ENCODE data around the gene KIF12.

The KIF12 gene

DNA sequence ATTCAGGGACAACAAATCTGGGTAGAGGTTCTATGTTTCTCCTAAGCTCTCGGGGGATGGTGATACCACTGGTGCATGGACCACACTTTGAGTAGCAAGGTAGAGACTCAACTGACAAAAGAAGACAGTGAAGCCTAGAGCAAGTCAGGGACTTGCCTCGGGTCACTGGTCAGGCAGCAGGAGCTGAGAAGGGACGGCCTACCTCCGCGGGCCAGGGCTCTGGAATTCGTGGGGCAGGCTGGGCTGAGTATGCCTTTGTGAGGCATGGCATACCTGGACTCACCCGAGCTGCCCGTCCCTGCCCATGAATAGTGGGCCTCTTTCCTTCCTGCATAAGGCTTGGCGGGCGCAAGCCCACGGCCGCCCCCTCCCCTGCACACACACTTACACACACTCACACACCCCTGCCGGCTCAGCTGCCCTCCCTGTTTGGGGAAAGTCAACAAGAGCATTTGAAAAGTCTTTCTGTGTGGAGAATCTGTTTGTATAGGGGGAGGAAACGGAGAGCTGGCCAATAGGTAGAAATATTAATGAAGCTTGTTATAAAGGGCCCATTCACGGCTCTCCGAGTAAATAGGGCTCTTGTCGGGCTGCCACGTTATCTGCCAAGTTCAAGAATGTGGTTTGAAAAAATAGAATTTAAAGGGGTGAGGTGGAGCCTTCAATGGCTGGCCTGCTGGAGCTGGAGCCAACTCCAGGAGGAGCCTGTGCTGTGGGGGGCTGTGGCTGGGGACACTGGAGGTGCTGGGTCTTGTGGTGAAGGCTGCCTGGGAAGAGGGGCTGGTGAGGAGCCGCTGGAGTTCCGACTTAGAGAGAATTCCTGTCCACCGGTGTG, 19.1 kb upstream of the KIF12 start:
- FAIRE-seq (no peak), DNase-seq (ENCODE audit: insufficient read length, low spot score) (no peak)
- TF ChIP-seq POLR2AphosphoS5 (IDR thresholded peaks at IDR 0.05; ENCODE audit: low read depth, low read length) (no peak), POU2F2 (IDR thresholded peaks at IDR 0.05; ENCODE audit: low read depth, low read length) (no peak), POLR2A (IDR thresholded peaks at IDR 0.05; ENCODE audit: low read depth, low read length) (no peak), PAX5 (IDR thresholded peaks at IDR 0.05; ENCODE audit: insufficient read depth, low read length, severe bottlenecking) (no peak), TAF1 (IDR thresholded peaks at IDR 0.05; ENCODE audit: low read depth, low read length) (no peak), SPI1 (IDR thresholded peaks at IDR 0.05; ENCODE audit: low read depth, low read length) (no peak)

DNA sequence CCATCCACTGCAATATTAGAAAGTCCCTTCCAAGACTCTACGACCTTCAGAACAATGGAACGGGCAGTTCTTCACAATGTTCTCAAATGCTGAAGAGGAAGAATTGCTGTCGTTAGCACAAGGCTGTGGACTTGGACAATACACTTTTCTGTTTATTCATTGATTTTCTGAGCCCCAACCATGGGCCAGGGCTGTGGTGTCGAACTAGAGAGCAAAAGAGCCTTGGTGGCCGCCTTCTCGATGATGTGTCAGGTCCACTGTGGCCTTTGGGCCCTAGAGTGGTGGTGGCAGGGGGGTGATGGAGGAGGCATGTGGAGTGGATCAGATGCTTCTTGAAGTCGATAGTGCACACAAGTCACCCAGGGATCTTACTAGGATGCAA, 18.5 kb upstream of the KIF12 start:
- TF ChIP-seq TAF1 (IDR thresholded peaks at IDR 0.05; ENCODE audit: low read depth, low read length) (no peak), POLR2A (IDR thresholded peaks at IDR 0.05; ENCODE audit: low read depth, low read length) (no peak), SPI1 (IDR thresholded peaks at IDR 0.05; ENCODE audit: low read depth, low read length) (no peak), PAX5 (IDR thresholded peaks at IDR 0.05; ENCODE audit: insufficient read depth, low read length, severe bottlenecking) (no peak), POLR2AphosphoS5 (IDR thresholded peaks at IDR 0.05; ENCODE audit: low read depth, low read length) (no peak), POU2F2 (IDR thresholded peaks at IDR 0.05; ENCODE audit: low read depth, low read length) (no peak)
- no peak for FAIRE-seq
- no peak for DNase-seq (ENCODE audit: insufficient read length, low spot score)

DNA sequence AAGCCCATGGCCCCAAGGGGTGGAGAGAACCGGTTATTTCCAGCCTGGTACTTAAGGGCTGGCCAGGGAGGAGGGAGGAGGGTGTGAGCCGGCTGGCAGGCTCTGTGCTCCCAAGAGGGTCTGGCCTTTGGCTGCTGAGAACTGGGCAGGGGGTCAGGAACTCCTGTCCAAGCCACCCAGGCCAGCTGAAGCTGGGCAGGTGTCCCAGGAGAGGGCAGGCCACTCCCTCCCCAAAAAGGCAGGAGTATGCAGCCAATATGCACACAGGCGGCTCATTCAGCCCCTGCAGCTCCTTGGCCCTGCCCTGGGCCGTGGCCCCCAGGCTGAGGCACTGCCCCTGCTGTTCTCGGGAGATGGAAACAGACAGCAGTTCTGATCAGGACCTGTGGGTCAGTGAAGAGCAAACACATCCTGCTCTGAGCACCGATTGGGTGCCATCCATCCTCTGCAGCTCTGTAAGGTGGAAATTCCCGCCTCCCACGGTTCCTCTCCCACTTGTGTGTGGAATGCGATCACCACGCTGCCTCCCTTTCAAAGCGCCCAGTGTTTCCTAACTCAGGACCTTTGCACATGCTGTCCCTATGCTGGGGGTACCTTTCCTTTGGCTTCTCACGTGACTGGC, 17.1 kb upstream of the KIF12 start:
- DNase-seq (ENCODE audit: insufficient read length, low spot score) (no peak), FAIRE-seq (no peak)
- TF ChIP-seq PAX5 (IDR thresholded peaks at IDR 0.05; ENCODE audit: insufficient read depth, low read length, severe bottlenecking) (no peak), TAF1 (IDR thresholded peaks at IDR 0.05; ENCODE audit: low read depth, low read length) (no peak), POLR2AphosphoS5 (IDR thresholded peaks at IDR 0.05; ENCODE audit: low read depth, low read length) (no peak), POU2F2 (IDR thresholded peaks at IDR 0.05; ENCODE audit: low read depth, low read length) (no peak)

DNA sequence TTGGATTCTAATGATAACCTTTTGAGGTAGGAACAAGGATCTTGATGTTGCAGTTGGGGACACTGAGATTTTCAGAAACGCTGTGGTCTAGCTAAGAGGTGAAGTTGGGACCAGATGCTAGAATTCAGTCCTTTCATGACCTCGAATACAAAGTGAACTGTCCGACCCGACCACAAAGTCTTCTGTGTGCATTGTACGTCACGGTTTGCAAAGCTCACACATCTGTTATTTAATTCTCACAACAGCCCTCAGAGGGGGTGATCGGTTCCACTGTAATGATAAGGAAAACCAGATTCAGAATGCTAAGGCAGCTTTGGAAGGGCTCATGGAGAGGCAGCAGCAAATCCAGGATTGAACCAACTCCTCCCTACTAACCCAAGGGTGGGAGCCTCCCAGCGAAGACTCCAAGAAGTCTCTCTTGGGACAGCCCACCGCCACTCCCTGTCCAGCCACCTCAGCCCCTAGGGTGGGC, 16.6 kb upstream of the KIF12 start:
- TF ChIP-seq POLR2AphosphoS5 (IDR thresholded peaks at IDR 0.05; ENCODE audit: low read depth, low read length) (no peak), POLR2A (IDR thresholded peaks at IDR 0.05; ENCODE audit: low read depth, low read length) (no peak), PAX5 (IDR thresholded peaks at IDR 0.05; ENCODE audit: insufficient read depth, low read length, severe bottlenecking) (no peak), POU2F2 (IDR thresholded peaks at IDR 0.05; ENCODE audit: low read depth, low read length) (no peak), SPI1 (IDR thresholded peaks at IDR 0.05; ENCODE audit: low read depth, low read length) (no peak), TAF1 (IDR thresholded peaks at IDR 0.05; ENCODE audit: low read depth, low read length) (no peak)
- FAIRE-seq (no peak), DNase-seq (ENCODE audit: insufficient read length, low spot score) (no peak)

DNA sequence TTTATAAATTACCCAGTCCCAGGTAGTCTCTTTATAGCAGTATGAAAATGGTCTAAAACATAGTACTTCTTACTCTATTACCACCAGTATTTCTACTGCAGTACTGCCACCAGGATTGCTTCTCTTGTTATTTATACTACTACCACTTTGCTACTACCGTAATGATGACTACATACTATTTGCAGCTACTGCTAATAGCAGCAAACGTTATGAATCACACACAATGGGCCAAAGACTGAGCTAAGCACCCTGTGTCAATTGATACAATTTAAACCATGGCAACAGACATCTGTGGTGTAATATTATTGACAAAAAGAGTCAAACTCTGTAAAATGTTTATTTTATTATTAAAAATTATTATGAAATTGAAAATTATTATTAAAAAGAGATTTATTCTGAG, 15.3 kb upstream of the KIF12 start:
- FAIRE-seq: no peak
- no peak for DNase-seq (ENCODE audit: insufficient read length, low spot score)
- TF ChIP-seq SPI1 (IDR thresholded peaks at IDR 0.05; ENCODE audit: low read depth, low read length) (no peak), TAF1 (IDR thresholded peaks at IDR 0.05; ENCODE audit: low read depth, low read length) (no peak), POU2F2 (IDR thresholded peaks at IDR 0.05; ENCODE audit: low read depth, low read length) (no peak), POLR2AphosphoS5 (IDR thresholded peaks at IDR 0.05; ENCODE audit: low read depth, low read length) (no peak), PAX5 (IDR thresholded peaks at IDR 0.05; ENCODE audit: insufficient read depth, low read length, severe bottlenecking) (no peak), POLR2A (IDR thresholded peaks at IDR 0.05; ENCODE audit: low read depth, low read length) (no peak)

DNA sequence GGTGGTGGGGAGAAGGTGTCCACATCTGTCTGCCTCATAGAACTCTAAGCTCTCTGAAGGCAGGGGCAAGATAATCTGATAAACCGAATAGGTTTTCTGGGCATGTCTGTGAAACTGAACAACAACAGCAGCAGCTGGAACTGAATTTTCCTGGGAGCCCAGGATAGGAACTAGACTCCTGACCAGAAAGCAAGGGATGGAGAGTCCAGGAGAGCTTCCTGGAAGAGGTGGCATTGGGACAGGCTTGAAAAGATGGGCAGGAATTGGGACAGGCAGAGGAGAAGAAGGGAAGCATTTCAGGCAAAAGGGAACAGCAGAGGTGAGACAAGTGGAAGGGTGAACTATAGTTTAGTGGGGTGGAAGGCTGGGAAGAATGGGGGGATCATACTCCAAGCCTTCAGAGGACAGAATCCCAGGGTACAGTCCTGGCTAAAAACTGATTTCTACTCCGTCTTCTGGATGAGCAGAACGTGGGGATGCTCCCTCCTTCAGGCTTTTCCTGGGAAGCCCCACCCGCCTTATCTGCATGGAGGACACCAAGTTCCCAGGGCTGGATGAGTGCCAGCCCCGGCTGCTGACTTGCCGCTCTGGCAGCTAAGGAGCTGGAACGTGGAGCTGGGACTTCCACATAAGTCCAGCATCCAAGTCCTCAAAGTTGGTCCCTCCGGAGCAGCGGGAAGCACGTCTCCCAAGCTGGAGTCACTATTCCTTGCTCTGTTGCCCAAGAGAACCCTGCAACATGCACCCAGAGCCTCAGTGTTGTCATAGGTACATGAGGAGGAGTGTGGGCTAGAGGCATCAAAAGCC, 13.9 kb upstream of the KIF12 start:
- TF ChIP-seq TAF1 (IDR thresholded peaks at IDR 0.05; ENCODE audit: low read depth, low read length): no peak
- TF ChIP-seq POLR2A (IDR thresholded peaks at IDR 0.05; ENCODE audit: low read depth, low read length): no peak
- no peak for TF ChIP-seq POLR2AphosphoS5 (IDR thresholded peaks at IDR 0.05; ENCODE audit: low read depth, low read length)
- TF ChIP-seq POU2F2 (IDR thresholded peaks at IDR 0.05; ENCODE audit: low read depth, low read length): no peak
- no peak for TF ChIP-seq SPI1 (IDR thresholded peaks at IDR 0.05; ENCODE audit: low read depth, low read length)
- no peak for TF ChIP-seq PAX5 (IDR thresholded peaks at IDR 0.05; ENCODE audit: insufficient read depth, low read length, severe bottlenecking)
- DNase-seq (ENCODE audit: insufficient read length, low spot score) (no peak), FAIRE-seq (no peak)

DNA sequence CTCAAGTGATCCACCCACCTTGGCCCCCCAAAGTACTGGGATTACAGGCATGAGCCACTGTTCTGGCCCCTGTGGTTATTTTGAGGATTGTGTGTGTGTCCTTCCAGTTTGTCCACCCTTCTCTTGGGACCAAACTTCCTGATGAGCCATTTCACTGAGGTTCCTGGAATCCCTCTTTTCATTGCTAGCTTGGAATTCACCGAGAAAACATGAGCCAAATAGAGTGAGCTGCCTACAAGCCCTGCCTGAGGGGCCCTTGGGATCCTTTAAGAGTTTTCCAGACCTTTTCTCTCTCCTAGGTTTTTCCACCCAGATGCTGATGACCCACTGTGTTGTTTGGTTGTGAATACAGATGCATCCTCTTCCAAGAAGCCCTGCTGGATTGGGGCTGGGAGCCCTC, 13.2 kb upstream of the KIF12 start:
- no peak for TF ChIP-seq POU2F2 (IDR thresholded peaks at IDR 0.05; ENCODE audit: low read depth, low read length)
- TF ChIP-seq TAF1 (IDR thresholded peaks at IDR 0.05; ENCODE audit: low read depth, low read length): no peak
- no peak for TF ChIP-seq POLR2AphosphoS5 (IDR thresholded peaks at IDR 0.05; ENCODE audit: low read depth, low read length)
- TF ChIP-seq POLR2A (IDR thresholded peaks at IDR 0.05; ENCODE audit: low read depth, low read length): no peak
- no peak for TF ChIP-seq SPI1 (IDR thresholded peaks at IDR 0.05; ENCODE audit: low read depth, low read length)
- no peak for TF ChIP-seq PAX5 (IDR thresholded peaks at IDR 0.05; ENCODE audit: insufficient read depth, low read length, severe bottlenecking)
- DNase-seq (ENCODE audit: insufficient read length, low spot score) (no peak), FAIRE-seq (no peak)

DNA sequence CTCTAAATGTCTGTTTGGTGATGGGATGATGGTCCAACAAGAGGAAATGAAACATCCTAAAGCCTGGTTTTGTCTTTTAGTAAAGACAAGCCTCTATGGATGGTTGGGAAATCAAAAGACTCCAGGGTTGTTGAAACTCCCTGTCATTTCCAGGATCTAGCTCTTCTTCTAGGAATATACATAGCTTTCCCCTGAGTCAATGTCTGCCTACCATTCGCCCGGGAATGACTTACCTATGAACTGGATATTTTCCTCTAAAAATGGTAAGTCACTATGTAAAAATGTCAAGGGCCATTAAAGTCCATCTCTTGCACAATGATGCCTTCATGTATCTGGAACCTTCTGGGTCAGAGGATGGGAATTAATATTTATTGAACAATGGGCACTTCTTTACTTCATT, 11.1 kb upstream of the KIF12 start:
- DNase-seq (ENCODE audit: insufficient read length, low spot score): no peak
- no peak for TF ChIP-seq TAF1 (IDR thresholded peaks at IDR 0.05; ENCODE audit: low read depth, low read length)
- TF ChIP-seq POLR2AphosphoS5 (IDR thresholded peaks at IDR 0.05; ENCODE audit: low read depth, low read length): no peak
- TF ChIP-seq PAX5 (IDR thresholded peaks at IDR 0.05; ENCODE audit: insufficient read depth, low read length, severe bottlenecking): no peak
- TF ChIP-seq SPI1 (IDR thresholded peaks at IDR 0.05; ENCODE audit: low read depth, low read length): no peak
- no peak for TF ChIP-seq POU2F2 (IDR thresholded peaks at IDR 0.05; ENCODE audit: low read depth, low read length)
- no peak for TF ChIP-seq POLR2A (IDR thresholded peaks at IDR 0.05; ENCODE audit: low read depth, low read length)
- no peak for FAIRE-seq

DNA sequence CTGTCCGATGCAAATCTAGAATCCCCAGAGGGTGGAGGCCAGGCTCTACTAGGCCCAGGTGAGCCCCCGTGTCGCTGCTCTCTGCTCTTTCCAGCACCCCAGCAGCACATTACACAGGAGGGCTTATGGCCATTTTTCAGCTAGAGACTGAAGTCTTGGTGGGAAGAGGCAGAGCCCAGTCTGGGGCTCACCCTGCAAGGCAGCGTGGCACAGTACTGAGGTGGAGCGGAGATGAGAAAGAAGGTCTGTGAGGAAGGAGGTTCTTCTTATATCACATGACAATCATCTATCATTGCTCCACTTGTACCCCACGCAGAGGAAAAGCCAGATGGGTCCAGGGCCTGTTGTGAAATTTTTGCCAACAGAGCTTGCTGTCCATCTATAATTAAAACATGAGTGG, 10.0 kb upstream of the KIF12 start:
- FAIRE-seq (no peak), DNase-seq (ENCODE audit: insufficient read length, low spot score) (no peak)
- no peak for TF ChIP-seq TAF1 (IDR thresholded peaks at IDR 0.05; ENCODE audit: low read depth, low read length)

Data from GM12891 (cell line).